Mucosa of rectum (tissue), 2 donors: ENCODE data around the gene TMTC1.

Experiments used
- H3K27ac ChIP-seq, 2 donors: one replicate each; pipeline ENCODE4 v1.7.0; 2013; ENCODE audit warnings: inconsistent platforms in 2 of 2, low read depth in 2 of 2, low read length in 2 of 2
- H3K27me3 ChIP-seq, 2 donors: one replicate each; pipeline ENCODE4 v1.7.0; 2013; ENCODE audit warnings: low read length in 2 of 2; ENCODE audit not compliant: control insufficient read depth in 2 of 2, insufficient read depth in 2 of 2
- H3K36me3 ChIP-seq, 2 donors: one replicate each; pipeline ENCODE4 v1.7.0; 2013; ENCODE audit warnings: low read length in 2 of 2; ENCODE audit not compliant: control insufficient read depth in 2 of 2, insufficient read depth in 2 of 2
- H3K4me1 ChIP-seq, 2 donors: one replicate each; pipeline ENCODE4 v1.7.0; 2013; ENCODE audit warnings: low read length in 2 of 2, mild to moderate bottlenecking in 1 of 2; ENCODE audit not compliant: control insufficient read depth in 2 of 2, insufficient read depth in 2 of 2
- H3K4me3 ChIP-seq, 2 donors: one replicate each; pipeline ENCODE4 v1.7.0; 2013; ENCODE audit warnings: low read length in 2 of 2
- H3K9ac ChIP-seq, 2 donors: one replicate each; pipeline ENCODE4 v1.7.0; 2013; ENCODE audit warnings: low read length in 2 of 2, low read depth in 1 of 2, mild to moderate bottlenecking in 1 of 2
- H3K9me3 ChIP-seq, 2 donors: one replicate each; pipeline ENCODE4 v1.7.0; 2013; ENCODE audit warnings: low read length in 2 of 2; ENCODE audit not compliant: control insufficient read depth in 2 of 2
- donor health status: healthy.
- donor health status: Normal muscosa, but diverticular disease.

Gene TMTC1

DNA sequence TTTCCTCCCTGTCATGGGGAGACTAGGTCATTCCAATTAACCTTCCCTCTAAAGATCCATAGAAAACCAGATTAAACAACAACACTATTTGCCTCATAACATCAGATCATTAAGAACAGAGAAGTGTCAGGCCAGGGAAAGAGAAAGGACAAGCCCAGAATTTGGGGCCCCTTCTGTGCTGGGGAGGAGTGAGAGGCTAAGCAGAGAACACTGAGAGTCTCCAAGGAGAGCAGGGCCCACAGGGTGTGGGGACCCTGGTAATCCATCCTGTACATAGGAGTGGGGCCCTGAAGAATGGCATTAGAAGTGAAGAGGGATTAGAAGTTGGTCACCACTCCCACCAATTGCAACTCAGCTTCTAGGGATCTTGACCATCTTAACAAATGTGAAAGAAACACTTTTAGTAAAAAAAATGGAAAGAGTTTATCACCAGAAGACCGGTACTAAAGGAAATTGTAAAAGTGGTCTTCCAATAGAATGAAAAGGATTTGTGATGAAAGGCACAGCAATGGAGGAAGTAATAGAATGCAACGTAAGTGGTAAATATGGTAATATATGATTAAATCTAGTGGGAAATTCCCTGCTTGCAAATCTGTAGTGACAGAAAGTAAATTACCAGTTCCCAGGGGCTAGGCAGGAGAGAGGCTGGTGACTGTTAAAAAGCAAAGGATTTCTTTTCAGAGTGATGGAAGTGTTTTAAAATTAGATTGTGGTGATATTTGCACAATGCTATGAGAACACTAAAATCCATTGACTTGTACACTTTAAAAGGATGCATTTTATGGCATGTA is 14.0 kb upstream of the TMTC1 start:
- Histone ChIP-seq H3K27ac (no peak overlapping the region), H3K4me3 (no peak overlapping the region), H3K4me1 (no peaks in the 10 kb centered on the region), H3K36me3 (no peaks in the 10 kb centered on the region), H3K27me3 (no peaks in the 10 kb centered on the region), H3K9me3 (peaks cover 5 to 12% of the 10 kb centered on the region in 2 donors), H3K9ac (no peak overlapping the region)

DNA sequence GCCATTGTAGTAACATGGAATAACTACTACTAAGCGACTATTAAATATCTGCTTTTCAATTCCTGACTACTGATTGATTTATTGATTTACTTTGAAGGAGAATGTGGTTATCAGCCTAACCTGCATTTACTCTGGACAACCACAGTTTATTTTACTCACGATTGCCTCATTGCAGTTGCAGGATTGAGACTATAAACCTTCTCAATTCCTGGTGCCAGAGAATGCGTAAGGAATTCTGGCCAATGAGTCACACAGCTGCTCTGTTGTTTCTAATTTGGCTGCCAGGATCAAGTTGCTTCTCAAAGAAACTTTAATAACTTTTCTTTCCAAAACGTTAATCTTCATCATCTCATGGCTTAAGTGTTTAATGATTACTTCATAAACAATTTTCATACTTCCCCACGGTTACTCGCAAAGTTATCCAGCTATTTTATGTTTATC is 13.1 kb upstream of the TMTC1 start:
- Histone ChIP-seq H3K27ac (no peak overlapping the region), H3K4me3 (no peak overlapping the region), H3K9ac (no peak overlapping the region), H3K27me3 (no peaks in the 10 kb centered on the region), H3K4me1 (no peaks in the 10 kb centered on the region), H3K9me3 (peaks cover 10 to 21% of the 10 kb centered on the region in 2 donors), H3K36me3 (no peaks in the 10 kb centered on the region)

DNA sequence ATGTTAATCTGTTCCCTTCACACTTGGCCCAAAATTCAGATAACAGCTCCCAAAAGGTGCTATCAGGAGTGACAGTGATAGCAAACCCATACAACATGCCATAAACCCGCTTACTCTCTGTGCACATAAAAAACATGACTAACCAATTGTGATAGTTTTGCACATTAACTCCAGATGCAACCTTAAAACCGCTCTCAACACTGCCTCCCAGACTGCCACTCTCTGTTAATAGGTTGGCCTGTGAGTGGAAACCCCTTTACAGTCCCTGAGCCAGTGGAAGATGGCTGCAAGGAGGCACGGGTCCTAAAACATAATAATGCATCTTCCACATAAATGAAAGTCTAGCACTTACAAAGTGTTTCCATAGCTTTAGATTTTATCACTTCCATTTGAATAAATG is 12.0 kb upstream of the TMTC1 start:
- Histone ChIP-seq H3K9me3 (peaks cover 18 to 30% of the 10 kb centered on the region in 2 donors), H3K27me3 (no peaks in the 10 kb centered on the region), H3K36me3 (no peaks in the 10 kb centered on the region), H3K4me1 (no peaks in the 10 kb centered on the region), H3K9ac (no peak overlapping the region), H3K4me3 (no peak overlapping the region), H3K27ac (no peak overlapping the region)

DNA sequence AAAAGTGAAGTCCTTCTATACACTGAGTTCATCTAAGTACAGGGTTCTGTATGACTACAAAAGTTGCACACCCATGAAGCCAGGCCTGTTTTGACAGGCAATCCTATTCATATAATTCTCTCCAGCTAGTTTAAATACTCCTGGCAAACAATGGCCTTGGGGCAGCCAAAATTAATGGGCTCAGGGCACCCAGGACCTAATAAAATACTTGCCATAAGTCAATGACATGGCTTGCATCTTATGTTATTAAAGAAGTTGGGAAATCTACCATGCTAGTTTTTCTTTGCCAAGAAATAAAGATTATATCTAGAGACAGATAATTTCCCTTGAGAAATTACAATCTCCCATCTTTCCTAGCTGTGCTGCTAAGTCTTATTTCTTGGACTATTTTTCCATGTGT is 11.1 kb upstream of the TMTC1 start:
- Histone ChIP-seq H3K36me3 (no peaks in the 10 kb centered on the region), H3K9ac (no peak overlapping the region), H3K9me3 (peaks cover 18 to 30% of the 10 kb centered on the region in 2 donors), H3K4me1 (no peaks in the 10 kb centered on the region), H3K27ac (no peak overlapping the region), H3K4me3 (no peak overlapping the region), H3K27me3 (no peaks in the 10 kb centered on the region)

DNA sequence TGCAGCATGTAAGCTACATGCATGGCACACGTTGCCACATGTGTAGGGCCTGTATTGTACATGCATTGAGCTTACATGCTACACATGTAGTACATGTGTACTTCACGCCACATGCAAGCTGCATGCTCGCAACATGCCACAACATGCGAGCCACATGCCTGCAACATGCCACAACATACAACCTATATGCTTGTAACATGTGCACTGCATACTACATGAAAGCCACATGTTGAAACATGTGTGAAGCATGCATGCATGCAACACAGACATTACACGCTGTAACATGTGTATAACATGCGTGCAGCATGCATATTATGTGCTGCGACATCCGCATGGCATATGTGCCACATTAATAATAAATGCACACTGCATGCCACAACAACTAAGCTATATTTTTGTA is 9.1 kb upstream of the TMTC1 start:
- Histone ChIP-seq H3K27me3 (no peaks in the 10 kb centered on the region), H3K4me3 (no peak overlapping the region), H3K9ac (no peak overlapping the region), H3K9me3 (peaks cover 18 to 30% of the 10 kb centered on the region in 2 donors), H3K27ac (no peak overlapping the region), H3K36me3 (no peaks in the 10 kb centered on the region), H3K4me1 (no peaks in the 10 kb centered on the region)

DNA sequence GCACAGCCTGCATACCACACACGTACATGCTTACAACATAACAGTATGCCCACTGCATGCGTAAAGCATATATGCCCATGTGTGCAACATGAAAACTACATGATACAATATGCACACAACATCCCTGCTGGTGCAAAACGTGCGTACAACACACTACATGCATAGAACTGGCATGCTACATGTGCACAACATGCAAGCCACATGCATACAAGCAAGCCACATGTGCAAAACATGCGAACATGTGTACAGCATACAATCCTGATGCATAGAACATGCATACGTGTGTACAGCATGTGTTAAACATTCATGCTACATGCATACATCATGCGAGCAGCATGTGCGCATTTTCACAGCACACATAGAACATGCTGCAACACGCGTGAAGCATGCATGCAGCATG is 8.4 kb upstream of the TMTC1 start:
- Histone ChIP-seq H3K9ac (no peak overlapping the region), H3K27ac (no peak overlapping the region), H3K27me3 (no peaks in the 10 kb centered on the region), H3K9me3 (peaks cover 18 to 30% of the 10 kb centered on the region in 2 donors), H3K36me3 (no peaks in the 10 kb centered on the region), H3K4me3 (no peak overlapping the region), H3K4me1 (no peaks in the 10 kb centered on the region)

DNA sequence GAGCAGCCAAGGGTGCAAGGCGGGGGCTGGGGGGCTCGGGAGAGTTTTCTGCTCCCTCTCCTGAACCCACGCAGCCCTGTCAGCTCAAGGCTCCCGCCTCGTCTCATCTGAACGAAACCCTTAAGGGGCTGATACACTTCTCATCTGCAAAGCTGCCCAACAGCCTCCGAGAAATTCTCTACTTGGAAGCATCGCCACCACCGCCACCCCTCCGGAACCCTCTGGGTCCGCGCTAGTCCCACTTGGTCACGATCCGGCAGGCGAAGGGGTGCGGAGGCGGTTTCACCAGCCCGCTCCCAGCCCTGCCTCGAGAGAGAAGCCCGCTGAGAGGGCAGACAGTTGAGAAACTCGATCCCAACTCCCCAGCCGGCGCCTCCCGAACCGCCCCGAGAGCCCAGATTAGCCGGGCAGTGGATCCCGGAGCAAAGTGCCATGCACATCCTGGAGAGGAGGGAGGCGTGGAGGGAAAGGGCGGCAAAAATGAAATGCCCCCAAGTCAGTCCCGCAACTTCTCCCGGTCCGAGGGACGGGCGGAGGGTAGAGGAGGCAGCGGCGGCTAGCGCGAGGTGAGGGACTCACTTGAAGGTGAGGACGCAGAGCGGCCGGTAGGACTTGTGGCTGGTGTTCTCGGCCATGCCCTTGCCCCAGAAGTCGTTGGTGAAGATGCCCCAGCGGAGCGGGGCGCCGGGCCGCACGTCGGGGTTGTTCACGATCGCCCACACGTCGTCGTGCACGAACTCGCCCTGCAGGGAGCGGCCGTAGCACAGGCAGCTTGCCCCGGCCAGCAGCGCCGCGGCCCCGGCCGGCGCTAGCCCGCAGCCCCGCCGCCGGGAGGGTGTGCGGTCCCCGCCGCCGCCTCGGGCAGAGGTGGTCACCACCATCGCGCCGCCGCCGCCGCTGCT is 620 bp downstream of the TMTC1 start:
- Histone ChIP-seq H3K27ac (peak overlapping the region; percentile 57 to 64), H3K9me3 (no peaks in the 10 kb centered on the region), H3K9ac (peak overlapping the region in 1 of 2 donors; percentile 47), H3K4me1 (no peaks in the 10 kb centered on the region), H3K4me3 (peak overlapping the region; percentile 60 to 61), H3K36me3 (no peaks in the 10 kb centered on the region), H3K27me3 (peaks cover 2 to 3% of the 10 kb centered on the region in 2 donors)

DNA sequence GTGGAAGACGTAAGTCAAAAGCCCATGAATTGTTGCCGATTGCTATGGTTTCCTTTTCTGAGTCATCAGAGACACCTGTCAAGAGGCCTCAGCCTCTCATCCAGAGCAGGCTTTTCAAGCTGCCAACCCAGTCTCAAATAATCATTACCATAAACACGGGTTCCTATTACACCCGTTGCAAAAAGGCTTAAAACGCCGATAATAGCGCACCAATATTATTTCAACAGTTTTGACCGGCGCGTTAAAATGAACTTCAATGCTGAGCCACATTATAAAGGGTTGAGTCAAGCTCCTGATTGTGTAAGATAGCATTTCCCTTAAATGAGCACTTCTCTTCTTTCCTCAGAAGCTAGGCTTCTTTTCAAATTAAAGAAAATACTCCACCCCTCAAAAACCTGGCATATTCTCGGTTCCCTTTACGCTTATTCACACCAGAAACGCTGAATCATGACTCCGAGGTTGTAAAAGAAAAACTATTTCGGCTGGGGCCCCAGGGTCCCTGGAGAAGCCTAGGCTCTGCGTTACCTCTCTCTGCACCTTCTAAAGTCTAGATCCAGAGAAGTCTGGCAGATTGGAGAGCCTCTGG is 1.4 kb downstream of the TMTC1 start:
- Histone ChIP-seq H3K9ac (no peak overlapping the region), H3K27ac (peak overlapping the region; percentile 57 to 64), H3K4me3 (peak overlapping the region; percentile 60 to 61), H3K9me3 (no peaks in the 10 kb centered on the region), H3K36me3 (no peaks in the 10 kb centered on the region), H3K27me3 (peaks cover 2 to 3% of the 10 kb centered on the region in 2 donors), H3K4me1 (no peaks in the 10 kb centered on the region)

DNA sequence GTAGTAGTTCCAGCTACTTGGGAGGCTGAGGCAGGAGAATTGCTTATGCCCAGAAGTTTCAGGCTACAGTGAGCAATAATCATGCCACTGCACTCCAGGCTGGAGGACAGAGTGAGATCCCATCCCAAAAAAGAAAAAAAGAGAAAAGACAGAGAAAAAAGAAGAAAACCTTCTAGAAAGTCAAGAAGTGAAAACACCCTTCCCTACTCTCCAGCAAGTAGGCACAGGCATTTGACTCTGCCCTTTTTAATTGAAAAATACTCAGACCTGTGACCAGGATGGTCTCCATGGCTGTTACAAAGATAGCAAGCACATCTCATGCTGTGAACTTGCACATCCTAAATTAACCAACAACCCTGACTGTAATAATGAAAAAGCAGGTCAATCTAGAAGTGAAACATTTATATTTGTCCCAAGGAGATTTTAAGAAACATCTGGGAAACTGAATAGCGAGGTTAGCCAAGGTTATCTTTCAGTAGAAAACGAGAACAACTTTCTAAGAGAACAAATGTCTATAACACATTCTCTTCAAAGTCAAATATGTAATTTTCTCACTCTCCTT is 2.0 kb downstream of the TMTC1 start:
- Histone ChIP-seq H3K4me3 (peak overlapping the region; percentile 60 to 61), H3K27me3 (peaks cover 0 to 3% of the 10 kb centered on the region in 2 donors), H3K36me3 (no peaks in the 10 kb centered on the region), H3K9me3 (no peaks in the 10 kb centered on the region), H3K4me1 (no peaks in the 10 kb centered on the region), H3K27ac (no peak overlapping the region), H3K9ac (no peak overlapping the region)
